GM18502 (cell line): ENCODE measurements around the gene ISG15.
"Not testable (repeated sequence)": the region's sequence is repeated elsewhere in the genome, so short reads cannot be mapped to it uniquely, and the experiment has no call there.

Source experiments
- ATAC-seq: cut with Tn5 transposase; IDR thresholded peaks from one replicate; pipeline ENCODE4 v1.9.1; 2021; ENCODE audit warnings: mild to moderate bottlenecking; ENCODE audit not compliant: unreplicated experiment, poor library complexity

The ISG15 gene

DNA sequence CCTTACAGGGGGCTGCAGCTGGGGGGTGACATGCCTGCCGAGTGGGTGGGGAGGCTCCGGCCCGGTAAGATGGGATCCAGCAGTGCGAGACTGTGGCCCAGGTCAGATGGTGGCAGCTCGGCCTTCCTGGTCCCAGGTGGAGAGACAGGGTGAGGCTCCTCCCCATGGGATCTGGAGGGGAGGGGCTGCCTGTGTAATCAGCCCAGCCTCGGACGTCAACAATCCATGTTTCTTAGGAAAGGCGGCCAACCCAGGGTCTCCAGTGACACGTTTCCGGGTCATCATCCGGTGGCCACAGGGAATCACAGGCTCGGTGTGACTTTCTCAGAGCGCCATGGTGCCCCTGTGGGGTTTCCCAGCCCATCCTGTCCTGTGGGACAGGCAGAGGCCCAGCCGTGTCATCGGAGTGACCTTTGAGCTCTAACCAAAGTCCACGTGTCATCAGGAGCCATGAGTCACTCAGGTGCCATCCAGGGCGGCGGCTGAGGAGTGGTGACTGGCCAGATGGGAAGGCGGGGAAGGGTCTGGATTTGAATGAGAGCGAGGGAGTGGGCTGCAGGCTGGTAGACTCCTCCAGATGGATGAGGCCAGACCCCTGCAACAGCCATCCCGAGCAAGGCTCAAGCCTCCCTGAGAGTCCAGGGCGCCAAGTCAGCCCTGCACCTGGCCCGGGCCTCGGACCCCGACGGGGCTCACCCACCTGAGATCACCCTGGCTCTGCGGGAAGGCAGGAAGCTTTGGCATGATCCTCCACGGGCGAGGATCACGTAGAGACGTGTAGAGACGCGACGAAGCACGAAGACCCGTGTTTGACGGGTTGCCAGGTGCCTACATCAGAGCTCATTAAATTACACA lies 6.8 kb upstream of the ISG15 start:
- no peak for ATAC-seq

DNA sequence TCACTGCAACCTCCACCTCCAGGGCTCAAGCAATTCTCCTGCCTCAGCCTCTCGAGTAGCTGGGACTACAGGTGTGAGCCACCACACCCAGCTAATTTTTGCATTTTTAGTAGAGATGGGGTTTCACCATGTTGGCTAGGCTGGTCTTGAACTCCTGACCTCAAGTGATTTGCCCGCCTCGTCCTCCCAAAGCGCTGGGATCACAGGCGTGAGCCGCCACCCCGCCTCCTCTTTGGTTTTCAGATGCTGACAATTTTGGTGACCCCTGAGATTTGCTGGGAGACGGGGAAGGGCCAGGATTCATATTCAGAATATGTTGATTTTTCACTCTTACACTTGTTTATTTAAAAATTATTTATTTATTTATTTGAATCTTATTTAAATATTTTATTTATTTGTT lies 3.2 kb upstream of the ISG15 start:
- not testable (repeated sequence) for ATAC-seq

DNA sequence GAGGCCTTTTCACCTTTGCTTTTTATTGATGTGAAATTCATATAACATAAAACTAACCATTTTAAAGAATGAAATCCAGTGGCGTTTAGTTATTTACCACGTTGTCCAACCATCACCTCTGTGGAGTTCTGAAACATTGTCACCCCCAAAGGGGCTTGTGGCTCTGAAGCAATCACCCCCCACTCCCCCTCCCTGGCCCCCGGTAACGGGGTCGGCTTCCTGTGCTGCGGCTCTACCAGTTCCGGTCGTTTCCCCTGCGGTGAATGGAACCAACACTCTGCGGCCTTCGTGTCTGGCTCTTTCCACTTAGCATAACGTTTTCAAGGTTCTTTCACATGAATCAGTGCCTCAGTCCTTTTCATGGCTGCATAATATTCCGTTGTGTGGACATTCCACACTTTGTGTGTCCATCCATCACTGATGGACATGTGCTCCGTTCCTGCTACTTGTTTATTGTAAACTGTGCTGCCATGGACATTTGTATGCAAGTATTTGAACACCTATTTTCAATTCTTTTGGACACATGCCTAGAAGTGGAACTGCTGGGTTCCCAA lies 1.8 kb upstream of the ISG15 start:
- ATAC-seq, result no peak

DNA sequence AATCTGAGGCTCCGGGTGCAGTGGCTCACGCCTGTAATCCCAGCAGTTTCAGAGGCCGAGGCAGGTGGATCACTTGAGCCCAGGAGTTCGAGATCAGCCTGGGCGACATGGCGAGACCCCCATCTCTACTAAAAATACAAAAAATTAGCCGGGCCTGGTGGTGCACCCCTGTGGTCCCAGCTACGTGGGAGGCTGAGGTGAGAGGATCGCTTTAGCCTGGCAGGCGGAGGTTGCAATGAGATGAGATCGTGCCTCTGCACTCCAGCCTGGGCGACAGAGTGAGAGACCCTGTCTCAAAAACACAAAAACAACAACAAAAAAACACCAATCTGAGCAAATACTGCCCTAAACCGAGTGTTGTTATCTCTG lies 577 bp upstream of the ISG15 start:
- ATAC-seq, result not testable (repeated sequence)

DNA sequence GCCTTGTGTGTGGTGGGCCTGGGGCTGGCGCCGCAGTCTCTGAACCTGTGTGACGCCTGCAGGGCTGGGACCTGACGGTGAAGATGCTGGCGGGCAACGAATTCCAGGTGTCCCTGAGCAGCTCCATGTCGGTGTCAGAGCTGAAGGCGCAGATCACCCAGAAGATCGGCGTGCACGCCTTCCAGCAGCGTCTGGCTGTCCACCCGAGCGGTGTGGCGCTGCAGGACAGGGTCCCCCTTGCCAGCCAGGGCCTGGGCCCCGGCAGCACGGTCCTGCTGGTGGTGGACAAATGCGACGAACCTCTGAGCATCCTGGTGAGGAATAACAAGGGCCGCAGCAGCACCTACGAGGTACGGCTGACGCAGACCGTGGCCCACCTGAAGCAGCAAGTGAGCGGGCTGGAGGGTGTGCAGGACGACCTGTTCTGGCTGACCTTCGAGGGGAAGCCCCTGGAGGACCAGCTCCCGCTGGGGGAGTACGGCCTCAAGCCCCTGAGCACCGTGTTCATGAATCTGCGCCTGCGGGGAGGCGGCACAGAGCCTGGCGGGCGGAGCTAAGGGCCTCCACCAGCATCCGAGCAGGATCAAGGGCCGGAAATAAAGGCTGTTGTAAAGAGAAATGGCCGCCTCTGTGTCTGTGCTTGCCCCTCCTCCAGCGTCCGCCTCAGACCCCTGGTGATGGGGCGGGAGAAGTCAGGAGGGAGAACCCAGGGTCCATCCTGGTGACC lies 788 bp downstream of the ISG15 start:
- ATAC-seq, result peak; percentile 22

DNA sequence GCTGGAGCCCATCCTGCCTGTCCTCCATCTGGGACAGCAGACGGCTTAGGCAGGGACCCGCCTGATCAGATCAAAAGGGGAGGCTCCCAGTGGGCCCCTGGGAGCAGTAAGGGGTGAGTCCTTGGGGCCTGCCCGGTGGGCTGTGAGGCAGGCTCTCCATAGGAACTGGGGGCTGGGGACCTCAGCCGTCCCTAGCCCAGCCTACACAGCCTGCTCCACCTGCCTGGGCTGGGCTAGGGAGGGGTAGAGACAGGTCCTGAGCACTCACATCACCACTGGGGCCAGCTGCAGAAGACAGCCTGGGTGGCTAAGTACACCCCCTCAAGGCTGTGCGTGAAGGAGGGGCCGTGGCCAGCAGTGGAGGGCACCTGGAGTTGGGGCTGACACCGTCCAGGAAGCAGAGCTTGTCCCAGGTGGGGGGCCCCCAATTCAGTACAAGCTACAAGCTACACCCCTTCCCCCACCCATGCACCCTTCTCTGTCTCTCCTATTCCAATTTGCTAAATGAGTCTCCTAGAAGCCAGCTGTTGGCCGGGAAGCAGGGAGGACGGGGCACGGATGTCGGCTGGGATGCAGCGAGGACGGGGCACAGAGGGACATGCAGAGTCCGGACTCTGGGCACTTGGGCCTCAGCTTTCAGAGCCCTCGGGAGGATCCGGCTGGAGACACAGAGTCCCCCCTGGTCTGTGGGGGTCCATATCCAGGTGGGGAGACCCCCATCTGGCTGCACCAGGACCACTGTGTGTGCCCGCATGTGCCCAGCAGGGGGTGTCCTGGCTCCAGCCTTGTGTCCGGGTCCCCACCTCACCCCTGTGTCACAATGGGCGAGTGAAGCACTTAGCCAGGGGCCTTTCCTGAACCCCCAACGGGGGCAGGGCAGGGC lies 1.7 kb downstream of the ISG15 start:
- ATAC-seq, result no peak

DNA sequence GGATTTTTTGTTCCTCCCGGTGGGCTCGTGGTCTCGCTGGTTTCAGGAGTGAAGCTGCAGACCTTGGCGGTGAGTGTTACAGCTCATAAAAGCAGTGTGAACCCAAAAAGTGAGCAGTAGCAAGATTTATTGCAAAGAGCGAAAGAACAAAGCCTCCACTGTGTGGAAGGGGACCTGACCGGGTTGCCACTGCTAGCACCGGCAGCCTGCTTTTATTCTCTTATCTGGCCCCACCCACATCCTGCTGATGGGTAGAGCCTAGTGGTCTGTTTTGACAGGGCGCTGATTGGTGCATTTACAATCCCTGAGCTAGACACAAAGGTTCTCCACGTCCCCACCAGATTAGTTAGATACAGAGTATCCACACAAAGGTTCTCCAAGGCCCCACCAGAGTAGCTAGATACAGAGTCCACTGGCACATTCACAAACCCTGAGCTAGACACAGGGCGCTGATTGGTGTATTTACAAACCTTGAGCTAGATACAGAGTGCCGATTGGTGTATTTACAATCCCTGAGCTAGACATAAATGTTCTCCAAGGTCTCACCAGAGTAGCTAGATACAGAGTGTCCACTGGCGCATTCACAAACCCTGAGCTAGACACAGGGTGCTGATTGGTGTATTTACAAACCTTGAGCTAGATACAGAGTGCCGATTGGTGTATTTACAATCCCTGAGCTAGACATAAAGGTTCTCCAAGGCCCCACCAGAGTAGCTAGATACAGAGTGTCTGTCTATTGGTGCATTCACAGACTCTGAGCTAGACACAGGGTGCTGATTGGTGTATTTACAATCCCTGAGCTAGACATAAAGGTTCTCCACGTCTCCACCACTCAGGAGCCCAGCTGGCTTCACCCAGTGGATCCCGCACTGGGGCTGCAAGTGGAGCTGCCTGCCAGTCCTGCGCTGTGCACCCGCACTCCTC lies 4.4 kb downstream of the ISG15 start:
- ATAC-seq, result not testable (repeated sequence)

DNA sequence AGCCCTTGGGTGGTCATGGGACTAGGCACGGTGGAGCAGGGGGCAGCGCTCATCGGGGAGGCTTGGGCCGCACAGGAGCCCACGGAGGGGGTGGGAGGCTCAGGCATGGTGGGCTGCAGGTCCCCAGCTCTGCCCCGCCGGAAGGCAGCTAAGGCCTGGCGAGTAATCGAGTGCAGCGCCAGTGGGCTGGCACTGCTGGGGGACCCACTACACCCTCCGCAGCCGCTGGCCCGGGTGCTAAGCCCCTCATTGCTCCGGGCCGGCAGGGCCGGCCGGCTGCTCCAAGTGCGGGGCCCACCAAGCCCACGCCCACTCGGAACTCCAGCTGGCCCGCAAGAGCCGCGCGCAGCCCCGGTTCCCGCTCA lies 5.0 kb downstream of the ISG15 start:
- ATAC-seq, result not testable (repeated sequence)

DNA sequence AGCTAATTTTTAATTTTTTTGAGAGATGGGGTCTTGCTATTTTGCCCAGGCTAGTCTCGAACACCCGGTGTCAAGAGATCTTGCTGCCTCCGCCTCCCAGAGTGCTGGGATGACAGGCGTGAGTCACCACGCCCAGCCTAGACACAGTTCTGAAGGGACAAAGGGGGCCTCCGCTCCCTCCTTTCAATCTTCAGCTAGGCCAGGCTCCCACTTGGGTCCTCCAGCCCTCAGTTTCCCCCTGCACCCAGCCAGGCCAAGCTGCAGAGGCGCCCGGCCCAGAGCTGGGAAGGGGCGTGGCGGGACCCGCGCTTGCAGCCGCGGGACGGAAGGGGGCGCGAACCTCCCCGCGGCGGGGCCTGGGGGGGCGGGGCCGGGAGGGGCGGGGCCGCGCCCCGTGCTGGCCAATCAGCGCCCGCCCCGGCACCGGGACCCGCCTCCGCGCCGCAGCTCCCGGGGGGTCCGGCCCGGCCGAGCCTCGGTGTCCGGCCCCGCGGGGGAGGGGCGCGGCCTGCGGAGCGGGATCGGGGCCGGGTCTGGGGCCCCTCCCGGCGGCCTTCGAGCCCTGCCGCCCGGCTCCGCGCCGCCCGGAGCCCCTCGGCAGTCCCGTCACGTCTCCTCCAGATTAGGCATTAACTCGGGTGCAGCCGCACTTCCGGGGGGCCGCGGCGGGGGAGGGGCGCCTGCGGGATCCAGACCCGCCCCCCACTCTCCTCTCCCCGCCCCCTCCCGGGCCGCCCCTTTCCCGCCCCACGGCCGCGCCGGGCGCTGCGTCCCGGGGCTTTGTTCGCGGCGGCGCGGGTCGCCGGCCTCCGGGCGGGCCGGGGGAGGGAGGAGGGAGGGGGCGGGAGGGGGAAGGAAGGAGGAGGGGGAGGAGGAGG lies 6.1 kb downstream of the ISG15 start:
- ATAC-seq, result peak; percentile 74

DNA sequence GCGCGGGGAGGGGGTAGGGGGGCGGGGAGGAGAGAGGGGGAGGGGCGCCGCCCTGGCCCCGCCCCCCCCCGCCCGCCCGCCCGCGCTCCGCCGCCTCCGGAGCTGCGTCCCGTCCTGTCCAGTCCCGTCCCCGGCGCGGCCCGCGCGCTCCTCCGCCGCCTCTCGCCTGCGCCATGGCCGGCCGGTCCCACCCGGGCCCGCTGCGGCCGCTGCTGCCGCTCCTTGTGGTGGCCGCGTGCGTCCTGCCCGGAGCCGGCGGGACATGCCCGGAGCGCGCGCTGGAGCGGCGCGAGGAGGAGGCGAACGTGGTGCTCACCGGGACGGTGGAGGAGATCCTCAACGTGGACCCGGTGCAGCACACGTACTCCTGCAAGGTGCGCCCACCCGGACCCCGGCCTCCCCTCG lies 6.7 kb downstream of the ISG15 start, which contains the start of gene AGRN:
Gene AGRN, plus strand, starts transcription at position 121 of the 405 bp plus-strand sequence. Its CDS starts 53 bp downstream, at position 174.
- ATAC-seq, result peak; percentile 29

DNA sequence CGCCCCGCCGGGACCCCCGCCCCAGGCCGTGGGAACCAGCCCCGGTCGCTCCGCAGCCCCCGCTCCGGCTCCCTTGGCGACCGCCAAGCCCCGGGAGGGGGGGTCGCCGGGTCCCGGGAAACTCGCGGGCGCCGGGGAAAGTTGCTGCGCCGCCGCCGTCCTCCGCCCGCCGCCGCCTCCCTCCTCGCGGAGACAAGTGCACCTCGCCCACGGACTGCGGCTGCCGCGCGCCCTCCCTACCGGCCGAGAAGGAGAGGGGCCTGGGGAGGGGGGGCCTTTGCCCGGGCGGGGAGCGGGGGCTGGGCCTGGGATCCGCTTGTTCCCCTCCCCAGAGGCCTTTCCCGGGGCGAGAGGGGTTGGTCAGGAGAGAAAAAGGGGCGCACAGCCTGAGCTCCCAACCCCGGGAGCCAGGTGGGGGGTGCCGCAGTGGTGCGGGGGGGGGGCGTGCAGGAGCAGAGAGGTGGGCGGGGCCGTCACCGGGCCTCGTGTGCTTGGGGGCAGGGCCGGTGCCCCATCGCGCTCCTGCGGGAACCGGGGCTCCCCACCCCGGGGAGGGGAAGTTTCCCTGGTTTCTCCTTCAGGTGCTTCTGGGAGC lies 7.2 kb downstream of the ISG15 start:
- ATAC-seq, result peak; percentile 10

DNA sequence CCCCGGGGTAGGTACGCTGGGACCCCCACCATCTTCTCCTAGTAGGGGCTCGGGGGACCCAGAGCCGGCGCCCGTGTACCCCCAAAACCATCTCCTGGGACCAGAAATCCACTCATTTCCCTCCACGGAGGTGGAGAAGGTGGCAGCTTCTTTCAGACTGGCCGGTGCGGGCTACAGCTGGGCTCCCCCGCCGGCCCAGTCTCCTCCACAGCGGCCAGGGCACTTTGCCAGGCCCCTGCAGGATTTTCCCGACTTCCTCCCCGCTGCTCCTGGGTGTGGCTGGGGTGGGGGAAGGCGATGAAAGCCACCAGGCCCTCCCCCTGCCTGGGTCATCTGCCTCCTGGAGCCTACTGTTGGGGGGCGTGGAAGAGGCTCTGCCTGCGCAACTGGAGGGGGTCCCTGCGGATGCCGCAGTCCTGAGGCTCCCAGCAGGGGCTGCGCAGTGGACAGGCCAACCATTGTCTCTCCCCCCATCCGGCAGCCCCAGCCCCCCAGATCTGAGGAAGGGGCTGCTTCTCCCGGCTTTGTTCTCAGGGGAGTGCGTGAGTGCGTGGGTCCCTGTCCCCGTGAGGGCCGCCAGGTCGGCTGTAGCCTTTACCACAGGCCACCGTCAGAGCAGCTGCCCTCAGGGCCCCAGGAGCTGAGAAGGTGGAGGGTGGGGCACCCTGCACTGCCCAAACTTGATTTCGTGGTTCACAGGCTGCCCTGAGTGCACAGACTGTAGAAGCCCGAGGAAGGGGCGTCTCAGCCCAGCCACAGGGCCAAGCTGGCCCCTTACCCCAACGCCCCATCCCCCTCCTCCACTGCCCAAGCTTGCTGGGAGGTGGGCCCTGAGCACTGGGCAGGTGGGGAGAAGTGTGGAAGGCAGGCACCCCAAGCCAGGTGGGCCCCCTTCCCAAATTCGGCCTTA lies 8.0 kb downstream of the ISG15 start:
- ATAC-seq, result no peak

DNA sequence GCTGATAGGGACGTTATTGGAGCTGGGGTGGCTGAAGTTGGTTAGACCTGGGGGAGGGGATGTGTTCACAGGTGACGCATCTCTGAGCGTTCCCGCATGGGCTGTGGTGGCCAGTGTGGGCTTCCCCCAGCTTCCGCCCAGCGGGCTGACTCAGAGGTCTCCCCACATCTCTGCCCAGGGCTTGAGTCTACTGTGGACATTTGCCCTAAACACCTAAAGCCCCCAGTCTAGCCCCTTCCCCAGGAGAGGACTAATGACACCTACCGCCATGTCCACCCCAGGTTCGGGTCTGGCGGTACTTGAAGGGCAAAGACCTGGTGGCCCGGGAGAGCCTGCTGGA lies 8.6 kb downstream of the ISG15 start:
- no peak for ATAC-seq

DNA sequence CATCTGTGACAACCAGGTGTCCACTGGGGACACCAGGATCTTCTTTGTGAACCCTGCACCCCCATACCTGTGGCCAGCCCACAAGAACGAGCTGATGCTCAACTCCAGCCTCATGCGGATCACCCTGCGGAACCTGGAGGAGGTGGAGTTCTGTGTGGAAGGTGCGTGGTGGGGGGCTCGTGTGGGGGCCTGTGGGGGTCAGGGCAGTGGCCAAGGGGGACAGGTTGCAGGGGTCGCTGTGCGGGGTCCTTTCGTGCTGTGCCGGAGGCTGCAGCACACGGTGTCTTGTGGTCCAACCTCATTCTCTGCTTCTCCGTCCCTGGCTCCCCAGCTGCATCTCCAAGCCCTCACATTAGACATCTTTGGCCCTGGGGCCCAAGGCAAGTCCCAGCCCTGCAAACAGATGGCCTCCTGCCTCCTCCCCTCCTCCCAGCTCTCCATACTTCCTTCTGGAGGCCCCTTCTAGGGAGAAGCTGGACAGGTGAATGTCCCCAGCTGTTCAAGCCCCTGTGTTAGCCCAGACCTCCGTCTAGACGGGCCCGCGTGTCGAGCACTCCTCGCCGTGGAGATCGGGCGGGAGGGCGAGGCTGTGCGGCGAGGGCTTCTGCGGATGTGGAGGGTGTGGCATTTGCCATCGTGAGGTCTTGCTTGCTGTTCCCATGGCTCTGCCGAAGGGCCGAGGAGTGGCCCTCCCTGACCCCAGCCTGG lies 9.2 kb downstream of the ISG15 start:
- no peak for ATAC-seq

DNA sequence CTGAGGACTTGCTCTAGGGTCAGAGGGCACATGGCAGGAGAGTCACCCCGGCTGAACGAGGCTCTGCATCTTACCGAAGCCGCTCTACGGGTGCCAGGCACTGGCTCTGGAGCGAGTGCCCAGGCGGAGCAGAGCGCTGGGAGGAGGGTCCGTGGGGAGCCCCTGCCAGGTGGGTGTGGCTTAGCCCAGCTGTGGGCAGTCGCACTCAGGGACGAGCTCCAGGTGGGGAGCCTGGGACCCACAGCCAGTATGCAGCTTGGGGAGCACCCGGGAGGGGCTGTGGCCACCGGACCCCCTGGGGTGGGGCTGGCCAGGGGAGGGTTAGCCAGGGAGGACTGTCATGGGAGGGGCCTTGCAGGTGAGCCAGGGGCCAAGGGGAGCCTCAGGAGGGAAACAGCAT lies 10.4 kb downstream of the ISG15 start:
- no peak for ATAC-seq

DNA sequence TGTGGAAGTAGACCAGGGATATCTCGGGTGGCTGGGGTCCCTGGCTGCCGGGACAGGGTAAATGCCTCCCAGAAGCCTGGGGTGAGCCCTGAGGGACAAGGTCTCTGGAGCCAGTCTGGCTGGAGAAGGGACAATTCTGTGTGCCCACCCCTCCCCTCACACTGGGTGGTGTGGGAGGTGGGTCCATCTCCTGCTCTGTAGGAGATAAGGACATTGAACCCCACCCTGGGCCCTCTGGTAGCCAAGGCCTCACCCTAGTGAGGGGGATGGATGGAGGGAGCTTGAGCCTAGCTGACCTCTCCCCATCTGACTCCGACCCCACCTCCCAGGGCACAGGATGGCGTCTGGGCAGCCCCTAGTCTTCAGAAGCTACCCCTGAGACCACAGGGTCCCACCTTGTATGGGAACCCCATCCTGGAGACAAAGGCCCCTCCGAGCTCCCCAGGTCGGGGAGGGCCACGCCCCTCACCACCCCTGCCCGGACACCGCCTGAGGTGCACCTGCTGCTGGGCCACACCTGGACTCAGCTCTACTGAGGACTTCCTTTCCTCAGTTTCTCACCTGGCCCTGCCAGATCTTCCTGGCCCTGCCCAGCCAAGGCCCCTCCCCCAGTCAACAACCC lies 11.0 kb downstream of the ISG15 start:
- no peak for ATAC-seq
